Breast epithelium (tissue), 3 donors: ENCODE measurements around the gene USP6.
"Not testable (repeated sequence)": the region's sequence is repeated elsewhere in the genome, so short reads cannot be mapped to it uniquely, and the experiment has no call there.

Source experiments
- POLR2A ChIP-seq: fragments of 450-650 bp; IDR thresholded peaks from one replicate; pipeline ENCODE4 v1.6.1; 2016; ENCODE audit warnings: antibody characterized with exemption, mild to moderate bottlenecking, moderate library complexity
- POLR2AphosphoS5 ChIP-seq, 3 donors: sonication (generic); formaldehyde crosslinking; IDR thresholded peaks; one replicate each; pipeline ENCODE4 v1.6.1; 2017; ENCODE audit warnings: antibody characterized with exemption in 3 of 3
- TF ChIP-seq, protein P1 (sequence below), 3 donors: fragments of 450-650 bp; IDR thresholded peaks; one replicate each; pipeline ENCODE4 v1.5.1; 2016 to 2017; ENCODE audit warnings: antibody characterized with exemption in 3 of 3, mild to moderate bottlenecking in 3 of 3, moderate library complexity in 3 of 3

DNA sequence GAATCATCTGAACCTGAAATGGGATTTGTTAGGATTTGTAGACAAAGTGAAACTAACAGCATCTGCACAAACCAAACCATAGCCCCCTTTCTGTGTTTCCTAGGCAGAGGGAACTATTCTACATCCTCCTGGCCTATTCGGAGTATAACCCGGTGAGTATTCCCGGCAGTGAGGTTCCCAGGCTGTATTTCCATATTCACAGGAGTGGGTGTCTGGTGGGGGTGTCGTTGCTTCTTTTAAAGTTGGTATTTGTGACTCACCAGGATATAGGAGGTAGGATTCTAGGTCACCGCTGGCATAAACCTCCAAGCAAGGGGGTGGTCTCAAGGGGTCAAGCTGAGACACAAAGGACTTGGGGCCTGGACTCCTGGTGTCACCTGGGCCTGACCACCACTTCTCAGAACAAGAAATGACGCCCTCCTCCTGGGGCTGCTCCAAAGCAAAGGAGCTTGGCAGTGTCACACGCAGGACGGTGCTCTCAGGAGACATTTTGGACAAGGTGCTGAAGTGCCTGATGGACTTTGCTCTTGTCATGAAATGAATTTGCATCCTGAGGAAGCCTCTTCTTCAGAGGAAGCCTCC is 19.4 kb downstream of the USP6 start:
- TF ChIP-seq, protein P1, sequence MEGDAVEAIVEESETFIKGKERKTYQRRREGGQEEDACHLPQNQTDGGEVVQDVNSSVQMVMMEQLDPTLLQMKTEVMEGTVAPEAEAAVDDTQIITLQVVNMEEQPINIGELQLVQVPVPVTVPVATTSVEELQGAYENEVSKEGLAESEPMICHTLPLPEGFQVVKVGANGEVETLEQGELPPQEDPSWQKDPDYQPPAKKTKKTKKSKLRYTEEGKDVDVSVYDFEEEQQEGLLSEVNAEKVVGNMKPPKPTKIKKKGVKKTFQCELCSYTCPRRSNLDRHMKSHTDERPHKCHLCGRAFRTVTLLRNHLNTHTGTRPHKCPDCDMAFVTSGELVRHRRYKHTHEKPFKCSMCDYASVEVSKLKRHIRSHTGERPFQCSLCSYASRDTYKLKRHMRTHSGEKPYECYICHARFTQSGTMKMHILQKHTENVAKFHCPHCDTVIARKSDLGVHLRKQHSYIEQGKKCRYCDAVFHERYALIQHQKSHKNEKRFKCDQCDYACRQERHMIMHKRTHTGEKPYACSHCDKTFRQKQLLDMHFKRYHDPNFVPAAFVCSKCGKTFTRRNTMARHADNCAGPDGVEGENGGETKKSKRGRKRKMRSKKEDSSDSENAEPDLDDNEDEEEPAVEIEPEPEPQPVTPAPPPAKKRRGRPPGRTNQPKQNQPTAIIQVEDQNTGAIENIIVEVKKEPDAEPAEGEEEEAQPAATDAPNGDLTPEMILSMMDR (IDR thresholded peaks at IDR 0.05) = not testable (repeated sequence)
- TF ChIP-seq POLR2A; POLR2AphosphoS5 (IDR thresholded peaks at IDR 0.05): not testable (repeated sequence)
